GM12864 (cell line): ENCODE data around the gene PPME1.

ENCODE experiments used
- DNase-seq: peaks from one replicate; pipeline ENCODE4 v3.0.0-alpha.2; 2011; ENCODE audit warnings: low read depth
- H3K4me3 ChIP-seq: 2 replicates; pipeline ENCODE4 v1.5.1; 2011; ENCODE audit warnings: mild to moderate bottlenecking, low read depth, low read length, control low read depth
- TF ChIP-seq, protein P1 (sequence below): IDR thresholded peaks from 2 replicates; pipeline ENCODE4 v1.5.1; 2011; ENCODE audit warnings: low read depth, mild to moderate bottlenecking, moderate library complexity, low read length, control low read depth, inconsistent platforms; ENCODE audit errors: missing control alignments

PPME1 gene

DNA sequence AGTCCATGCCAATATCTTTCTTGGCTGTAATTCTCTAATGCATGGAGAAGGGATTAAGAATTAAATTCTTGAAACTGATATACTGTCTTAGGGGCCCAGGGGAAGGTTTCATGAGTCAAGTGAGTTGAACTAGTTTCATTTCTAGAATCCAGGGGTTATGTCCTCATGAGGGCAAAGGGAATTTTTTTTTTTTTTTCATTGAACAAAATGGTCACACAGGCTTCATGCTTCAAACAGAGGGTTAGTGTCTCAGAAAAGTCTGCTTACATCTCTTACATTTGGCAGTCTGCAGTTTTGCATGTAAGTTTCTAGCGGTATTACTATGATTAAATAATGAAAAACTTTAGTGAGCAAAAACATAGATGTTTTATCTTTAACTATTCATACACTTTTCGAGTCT is 32.9 kb downstream of the PPME1 start:
- TF ChIP-seq, protein P1, sequence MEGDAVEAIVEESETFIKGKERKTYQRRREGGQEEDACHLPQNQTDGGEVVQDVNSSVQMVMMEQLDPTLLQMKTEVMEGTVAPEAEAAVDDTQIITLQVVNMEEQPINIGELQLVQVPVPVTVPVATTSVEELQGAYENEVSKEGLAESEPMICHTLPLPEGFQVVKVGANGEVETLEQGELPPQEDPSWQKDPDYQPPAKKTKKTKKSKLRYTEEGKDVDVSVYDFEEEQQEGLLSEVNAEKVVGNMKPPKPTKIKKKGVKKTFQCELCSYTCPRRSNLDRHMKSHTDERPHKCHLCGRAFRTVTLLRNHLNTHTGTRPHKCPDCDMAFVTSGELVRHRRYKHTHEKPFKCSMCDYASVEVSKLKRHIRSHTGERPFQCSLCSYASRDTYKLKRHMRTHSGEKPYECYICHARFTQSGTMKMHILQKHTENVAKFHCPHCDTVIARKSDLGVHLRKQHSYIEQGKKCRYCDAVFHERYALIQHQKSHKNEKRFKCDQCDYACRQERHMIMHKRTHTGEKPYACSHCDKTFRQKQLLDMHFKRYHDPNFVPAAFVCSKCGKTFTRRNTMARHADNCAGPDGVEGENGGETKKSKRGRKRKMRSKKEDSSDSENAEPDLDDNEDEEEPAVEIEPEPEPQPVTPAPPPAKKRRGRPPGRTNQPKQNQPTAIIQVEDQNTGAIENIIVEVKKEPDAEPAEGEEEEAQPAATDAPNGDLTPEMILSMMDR, result no peak
- H3K4me3 ChIP-seq, result no peak overlapping the region
- DNase-seq, result no peak

DNA sequence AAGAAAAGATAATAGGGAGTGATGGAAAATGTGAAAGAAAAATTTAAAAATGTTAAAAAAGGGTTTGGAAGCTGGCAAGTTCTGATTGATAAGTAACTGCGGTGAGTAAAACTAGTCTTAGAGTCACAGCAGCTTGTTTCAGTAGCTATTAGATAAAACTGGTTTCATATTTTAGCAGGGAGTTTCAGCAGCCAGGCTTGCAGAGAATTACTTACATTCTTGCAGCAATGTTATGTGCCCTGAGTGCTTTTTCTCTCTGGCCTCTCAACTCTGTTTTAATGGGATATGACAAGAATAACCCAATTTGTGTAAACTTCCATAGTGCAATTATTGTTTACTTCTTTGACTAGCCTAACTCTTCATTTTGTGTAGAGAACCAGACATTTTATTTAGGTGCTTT is 33.6 kb downstream of the PPME1 start:
- no peak overlapping the region for H3K4me3 ChIP-seq
- DNase-seq, result no peak
- TF ChIP-seq, protein P1, result no peak

DNA sequence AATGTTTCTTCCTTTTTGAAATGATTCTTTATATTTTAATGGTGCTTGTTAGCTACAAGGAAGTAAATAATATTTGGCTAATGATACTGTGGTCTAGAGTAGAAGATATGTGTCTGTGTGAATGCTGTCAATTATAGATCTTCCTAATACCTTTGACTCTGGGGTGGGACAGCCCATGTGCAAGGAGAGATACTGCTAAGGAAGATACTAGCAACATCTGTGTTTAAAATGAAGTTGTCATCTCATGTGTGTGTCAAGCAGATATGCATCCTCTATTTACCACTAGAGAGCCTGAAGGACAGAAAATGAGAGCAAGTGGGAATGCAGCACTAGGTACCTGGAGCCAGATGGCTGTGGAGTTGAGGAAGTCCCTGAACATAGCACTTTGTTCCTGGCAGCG is 34.1 kb downstream of the PPME1 start:
- H3K4me3 ChIP-seq, result no peak overlapping the region
- TF ChIP-seq, protein P1, result no peak
- DNase-seq, result no peak

DNA sequence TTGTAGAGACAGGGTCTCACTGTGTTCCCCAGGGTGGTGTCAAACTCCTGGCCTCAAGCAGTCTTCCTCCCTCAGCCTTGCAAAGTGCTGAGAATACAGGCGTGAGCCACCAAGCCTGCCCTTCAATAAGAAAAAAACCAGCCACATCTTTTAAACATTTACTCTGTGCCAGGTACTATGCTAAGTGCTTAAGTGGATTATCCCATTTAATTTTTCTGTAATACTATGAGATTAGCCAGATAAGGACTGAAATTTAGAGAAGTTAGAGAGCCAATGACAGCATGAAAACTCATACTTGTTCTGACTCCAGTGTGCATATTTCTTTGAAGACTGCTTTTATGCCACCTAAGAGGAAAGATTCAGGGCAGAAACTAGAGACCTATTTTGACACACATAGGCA is 35.7 kb downstream of the PPME1 start:
- TF ChIP-seq, protein P1, result no peak
- DNase-seq, result no peak
- H3K4me3 ChIP-seq, result no peak overlapping the region

DNA sequence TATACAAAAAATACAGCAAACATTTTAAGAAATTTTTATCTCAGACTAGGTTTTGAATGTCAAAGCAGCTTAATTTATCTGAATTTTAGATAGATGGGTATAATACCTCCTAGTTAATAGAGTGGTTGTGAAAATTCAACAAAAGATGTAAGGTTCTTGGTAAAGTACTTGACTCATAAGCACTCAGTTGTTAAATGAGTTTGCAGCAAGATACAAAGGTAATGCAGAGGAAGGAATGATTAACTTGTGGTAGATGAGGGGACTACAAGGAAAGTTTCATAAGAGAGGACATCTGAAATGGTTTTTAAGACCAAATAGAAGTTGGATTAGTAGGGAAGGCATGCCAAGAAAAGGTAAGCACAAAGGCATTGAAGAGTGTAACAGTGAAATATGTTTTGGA is 37.4 kb downstream of the PPME1 start:
- no peak for DNase-seq
- H3K4me3 ChIP-seq, result no peak overlapping the region
- TF ChIP-seq, protein P1, result no peak

DNA sequence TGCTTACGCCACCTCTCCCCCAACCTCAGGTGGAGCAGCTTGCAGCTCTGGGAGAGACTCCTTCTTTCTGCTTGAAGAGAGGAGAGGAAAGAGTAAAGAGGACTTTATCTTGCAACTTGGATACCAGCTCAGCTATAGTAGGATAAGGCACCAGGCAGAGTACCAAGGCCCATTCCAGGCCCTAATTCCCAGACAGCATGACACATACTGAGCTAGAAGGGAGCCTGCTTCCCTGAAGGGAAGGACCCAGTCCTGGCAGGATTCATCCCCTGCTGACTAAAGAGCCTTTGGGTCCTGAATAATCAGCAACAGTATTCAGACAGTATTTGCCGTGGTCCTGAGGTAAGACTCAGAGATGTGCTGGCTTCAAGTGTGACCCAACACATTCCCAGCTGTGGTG is 41.4 kb downstream of the PPME1 start:
- TF ChIP-seq, protein P1, result no peak
- DNase-seq, result no peak
- H3K4me3 ChIP-seq, result no peak overlapping the region

DNA sequence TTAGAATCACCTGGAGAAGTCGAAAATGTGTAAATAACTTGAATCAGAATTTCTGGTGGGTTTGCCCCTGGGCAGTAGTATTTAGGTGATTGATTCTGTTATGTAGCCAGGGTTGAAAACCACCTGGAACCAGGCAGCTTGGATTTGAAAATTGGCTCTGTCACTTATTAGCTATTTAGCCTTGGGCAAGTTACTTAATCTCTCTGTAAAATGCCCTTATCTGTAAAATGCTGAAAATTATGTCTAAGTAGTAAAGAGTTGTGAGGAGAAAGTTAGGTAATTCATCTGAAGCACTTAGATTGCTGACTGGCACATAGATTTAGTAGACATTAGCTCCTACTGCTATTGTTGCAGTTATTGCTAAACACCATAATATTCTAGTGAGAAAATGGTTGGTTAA is 49.3 kb downstream of the PPME1 start:
- no peak overlapping the region for H3K4me3 ChIP-seq
- TF ChIP-seq, protein P1, result no peak
- no peak for DNase-seq
